Measurements from ENCODE around the gene BUD13.

GRCh38 chr11:116778556-116778955, 5.8 kb upstream of the BUD13 start:
- TF ChIP-seq CTCF (IDR thresholded peaks at IDR 0.05) = no peak
- TF ChIP-seq POLR2AphosphoS5 (IDR thresholded peaks at IDR 0.05) = no peak
- TF ChIP-seq POLR2A (IDR thresholded peaks at IDR 0.05) = no peak
